GM12874 (cell line): ENCODE measurements around the gene IPO5.

Experiments used
- TF ChIP-seq, protein P1 (sequence below): IDR thresholded peaks from 2 replicates; pipeline ENCODE4 v1.5.1; 2011; ENCODE audit warnings: low read depth, mild to moderate bottlenecking, control low read depth, low read length, moderate library complexity; ENCODE audit not compliant: insufficient read depth

The IPO5 gene

DNA sequence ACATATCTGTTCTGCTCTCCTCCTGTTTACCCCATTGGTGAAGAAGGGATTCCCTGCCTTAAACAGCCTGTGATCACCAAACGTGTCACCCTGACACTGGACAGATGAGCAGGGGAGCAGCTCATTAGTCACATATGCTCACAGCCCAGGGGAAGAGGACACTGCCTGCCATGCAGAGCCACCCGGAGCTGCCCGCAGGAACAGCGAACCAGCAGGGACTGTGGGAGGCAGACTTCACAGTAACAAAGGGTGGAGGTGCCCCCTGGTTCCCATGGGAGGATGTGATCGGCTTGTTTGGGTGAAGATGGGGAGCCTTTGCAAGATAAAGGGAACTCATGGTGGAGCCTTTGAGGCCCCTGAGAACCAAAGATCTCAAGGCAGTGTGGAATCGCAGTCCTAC is 100.8 kb downstream of the IPO5 start:
- TF ChIP-seq, protein P1, sequence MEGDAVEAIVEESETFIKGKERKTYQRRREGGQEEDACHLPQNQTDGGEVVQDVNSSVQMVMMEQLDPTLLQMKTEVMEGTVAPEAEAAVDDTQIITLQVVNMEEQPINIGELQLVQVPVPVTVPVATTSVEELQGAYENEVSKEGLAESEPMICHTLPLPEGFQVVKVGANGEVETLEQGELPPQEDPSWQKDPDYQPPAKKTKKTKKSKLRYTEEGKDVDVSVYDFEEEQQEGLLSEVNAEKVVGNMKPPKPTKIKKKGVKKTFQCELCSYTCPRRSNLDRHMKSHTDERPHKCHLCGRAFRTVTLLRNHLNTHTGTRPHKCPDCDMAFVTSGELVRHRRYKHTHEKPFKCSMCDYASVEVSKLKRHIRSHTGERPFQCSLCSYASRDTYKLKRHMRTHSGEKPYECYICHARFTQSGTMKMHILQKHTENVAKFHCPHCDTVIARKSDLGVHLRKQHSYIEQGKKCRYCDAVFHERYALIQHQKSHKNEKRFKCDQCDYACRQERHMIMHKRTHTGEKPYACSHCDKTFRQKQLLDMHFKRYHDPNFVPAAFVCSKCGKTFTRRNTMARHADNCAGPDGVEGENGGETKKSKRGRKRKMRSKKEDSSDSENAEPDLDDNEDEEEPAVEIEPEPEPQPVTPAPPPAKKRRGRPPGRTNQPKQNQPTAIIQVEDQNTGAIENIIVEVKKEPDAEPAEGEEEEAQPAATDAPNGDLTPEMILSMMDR = no peak

DNA sequence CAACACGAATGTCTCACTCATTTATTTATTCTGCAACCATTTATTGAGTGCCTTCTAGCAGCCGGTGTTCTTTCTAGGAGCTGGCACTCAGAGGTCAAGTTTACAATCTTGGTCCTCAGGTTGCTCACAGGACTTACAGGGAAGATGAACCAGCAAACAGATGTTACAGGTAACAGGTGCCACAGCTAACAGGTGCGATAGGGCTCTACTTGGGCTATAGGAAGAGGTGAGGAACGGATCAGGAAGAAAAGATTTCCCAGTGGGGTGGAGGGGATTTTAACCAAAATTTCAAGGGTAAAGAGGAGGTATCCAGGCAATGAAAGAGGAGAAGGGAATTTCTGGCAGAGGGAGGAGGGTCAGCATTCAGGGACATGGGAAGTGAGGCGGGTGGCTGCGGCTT is 102.1 kb downstream of the IPO5 start:
- TF ChIP-seq, protein P1 = no peak

DNA sequence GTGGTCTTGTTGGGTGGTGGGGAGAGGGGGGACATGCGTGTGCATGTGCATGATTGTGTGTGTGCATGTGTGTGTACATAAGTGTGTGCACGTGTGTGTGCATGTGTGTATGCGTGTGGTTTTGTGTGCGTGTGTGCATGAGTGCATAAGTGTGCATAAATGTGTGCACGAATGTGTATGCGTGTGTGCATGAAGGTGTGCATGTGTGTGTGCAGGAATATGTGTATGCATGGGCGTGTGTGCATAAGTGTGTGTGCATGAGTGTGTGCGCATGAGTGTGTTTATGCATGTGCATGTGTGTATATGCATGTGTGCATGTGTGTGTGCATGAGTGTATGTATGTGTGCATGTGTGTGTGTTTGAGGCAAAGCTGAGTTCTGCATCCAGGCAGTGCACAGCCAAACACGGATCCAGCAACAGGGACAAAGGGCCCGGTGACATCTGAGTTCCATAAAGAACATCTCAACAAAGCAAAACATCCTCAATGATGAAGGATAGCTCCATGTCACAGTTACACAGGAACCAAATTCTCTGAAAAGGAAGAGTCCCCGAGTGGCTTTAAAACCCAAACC is 103.5 kb downstream of the IPO5 start:
- TF ChIP-seq, protein P1 = no peak

DNA sequence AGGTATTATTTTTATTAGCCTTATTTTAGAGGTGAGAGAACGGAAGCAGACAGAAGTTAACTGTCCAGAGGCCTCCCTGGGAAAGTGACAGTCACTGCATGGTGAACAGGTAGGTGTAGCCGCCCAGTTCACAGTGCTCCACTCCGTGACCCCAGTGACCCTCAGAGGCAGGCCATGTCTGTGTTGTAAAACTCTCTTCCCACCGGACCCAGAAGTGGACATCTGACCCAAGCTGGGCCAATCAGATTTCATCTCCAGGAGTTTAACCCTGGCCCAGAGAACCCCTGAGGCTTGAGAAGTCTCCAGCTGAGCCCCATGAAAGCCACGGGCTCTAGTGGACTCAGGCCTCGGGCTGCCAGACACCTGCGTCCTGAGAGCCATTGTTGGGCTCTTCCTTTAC is 105.8 kb downstream of the IPO5 start:
- TF ChIP-seq, protein P1 = no peak

DNA sequence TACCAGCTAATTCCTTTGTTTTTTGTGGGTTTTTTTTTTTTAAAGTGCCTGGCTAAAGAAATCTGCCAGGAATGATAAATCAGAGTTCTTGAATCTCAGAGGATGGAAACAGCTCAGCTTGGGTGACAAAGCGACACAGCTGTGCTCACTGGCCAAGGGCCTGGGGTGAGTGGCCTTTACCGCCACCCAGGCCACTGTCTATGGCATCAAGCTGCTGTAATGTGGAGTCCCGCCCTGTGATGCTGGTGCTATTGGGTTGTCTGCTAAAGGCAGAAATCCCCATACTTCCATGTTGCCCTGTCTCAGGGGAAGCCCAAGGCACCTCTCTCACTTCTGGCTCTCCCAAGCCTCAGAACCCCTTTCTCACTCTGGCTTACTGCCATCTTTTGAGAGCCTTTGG is 106.8 kb downstream of the IPO5 start:
- TF ChIP-seq, protein P1 = no peak

DNA sequence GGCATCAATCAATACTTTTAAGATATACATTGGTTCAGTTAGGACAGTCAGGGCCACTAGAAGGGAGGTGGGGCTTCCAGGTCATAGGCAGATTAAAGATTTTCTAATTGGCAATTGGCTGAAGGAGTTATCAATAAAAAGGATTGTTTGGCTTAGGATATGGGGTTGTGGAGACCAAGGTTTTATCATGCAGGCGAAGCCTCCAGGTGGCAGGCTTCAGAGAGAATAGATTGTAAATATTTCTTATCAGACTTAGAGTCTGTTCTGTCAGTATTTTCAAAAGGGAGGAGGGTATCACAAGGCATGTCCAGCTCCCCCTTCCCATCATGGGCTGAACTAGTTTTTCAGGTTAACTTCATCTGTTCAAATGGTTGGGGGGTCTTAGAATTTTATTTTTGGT is 112.0 kb downstream of the IPO5 start:
- TF ChIP-seq, protein P1 = no peak

DNA sequence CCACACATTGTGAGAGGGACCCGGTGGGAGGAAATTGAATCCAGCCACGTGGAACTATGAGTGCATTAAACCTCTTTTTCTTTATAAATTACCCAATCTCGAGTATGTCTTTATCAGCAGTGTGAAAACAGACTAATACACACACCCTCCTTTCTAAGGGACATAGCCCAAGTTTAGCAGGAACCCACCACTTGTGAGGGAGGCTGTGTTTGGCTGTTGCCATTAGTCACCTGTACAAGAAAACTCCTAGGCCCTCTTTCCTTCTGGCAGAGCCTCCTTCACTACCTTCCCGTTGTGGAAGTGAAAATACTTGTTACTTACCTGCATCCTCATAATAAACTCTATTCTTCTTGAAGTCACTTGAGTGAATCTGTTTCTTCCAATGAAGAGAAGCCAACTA is 113.2 kb downstream of the IPO5 start:
- TF ChIP-seq, protein P1 = no peak
